ENCODE measurements around the gene SELENON.

GRCh38 chr1:25843483-25843882 is 43.5 kb downstream of the SELENON start:
- no peak for TF ChIP-seq CTCF (IDR thresholded peaks at IDR 0.05; ENCODE audit: low read length)
- TF ChIP-seq EZH2 (IDR thresholded peaks at IDR 0.05; ENCODE audit: borderline replicate concordance, low read length) = no peak

Measured in OCI-LY1 (cell line).